ENCODE results near the gene UGT1A1.

UGT1A1 gene

GRCh38 chr2:233799087-233799665 lies 39.1 kb downstream of the UGT1A1 start:
- DNase-seq = no peak

GRCh38 chr2:233799716-233800115 lies 39.6 kb downstream of the UGT1A1 start:
- no peak for DNase-seq

GRCh38 chr2:233800208-233800607 lies 40.1 kb downstream of the UGT1A1 start:
- DNase-seq = no peak

- no peak for DNase-seq
These were observed 41.5 kb downstream of the UGT1A1 start for GRCh38 chr2:233801357-233802131.

GRCh38 chr2:233802132-233802815 lies 42.2 kb downstream of the UGT1A1 start:
- DNase-seq = no peak

GRCh38 chr2:233803292-233803911 lies 43.3 kb downstream of the UGT1A1 start:
- DNase-seq = no peak

- DNase-seq = no peak
These were observed 43.9 kb downstream of the UGT1A1 start for GRCh38 chr2:233803994-233804393.

- no peak for DNase-seq
These were observed 47.3 kb downstream of the UGT1A1 start for GRCh38 chr2:233807215-233807865.

GRCh38 chr2:233807966-233808935 lies 48.2 kb downstream of the UGT1A1 start:
- no peak for DNase-seq

GRCh38 chr2:233810385-233810784 lies 50.3 kb downstream of the UGT1A1 start:
- DNase-seq = no peak

- DNase-seq = no peak
These were observed 51.0 kb downstream of the UGT1A1 start for GRCh38 chr2:233811087-233811486.

- no peak for DNase-seq
These were observed 51.7 kb downstream of the UGT1A1 start for GRCh38 chr2:233811732-233812131.

- DNase-seq = no peak
These were observed 53.4 kb downstream of the UGT1A1 start for GRCh38 chr2:233813236-233814055.

- no peak for DNase-seq
These were observed 54.2 kb downstream of the UGT1A1 start for GRCh38 chr2:233814056-233814835.

- DNase-seq = no peak
These were observed 55.8 kb downstream of the UGT1A1 start for GRCh38 chr2:233815861-233816260.

GRCh38 chr2:233816334-233816733 lies 56.3 kb downstream of the UGT1A1 start:
- DNase-seq = no peak

- DNase-seq = no peak
These were observed 56.7 kb downstream of the UGT1A1 start for GRCh38 chr2:233816771-233817170.

- no peak for DNase-seq
These were observed 57.4 kb downstream of the UGT1A1 start for GRCh38 chr2:233817361-233817911.

- DNase-seq = no peak
These were observed 58.0 kb downstream of the UGT1A1 start for GRCh38 chr2:233817995-233818638.

Measured in stimulated activated CD4-positive, alpha-beta T cell treated with anti-CD3 and anti-CD28 coated beads, Interleukin-2, amount 100 ng/mL, for 48 hours (primary cell).